Measurements from ENCODE around the gene TMEM229A. TPM values are rescaled to one million over a fixed set of nuclear protein-coding genes. Genes with fewer than 3 reads are reported as not detected.

TMEM229A gene
- total RNA-seq, 1 experiment from 2014 or later = 0.74 TPM

DNA sequence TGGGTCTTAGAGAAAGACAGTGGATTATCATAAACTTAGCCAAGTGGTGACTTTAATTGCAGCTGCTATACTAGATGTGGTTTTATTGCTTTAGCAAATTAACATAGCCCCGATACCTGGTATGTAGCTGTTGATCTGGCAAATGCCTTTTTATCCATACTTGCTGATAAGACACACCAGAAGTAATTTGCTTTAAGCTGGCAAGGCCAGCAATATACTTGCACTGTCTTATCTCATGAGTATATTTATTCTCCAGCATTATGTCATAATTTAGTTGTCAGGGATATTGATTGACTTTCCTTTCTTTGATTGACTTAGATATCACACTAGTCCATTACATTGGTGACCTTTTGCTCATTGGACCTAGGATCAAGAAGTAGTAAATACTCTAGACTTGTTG lies 12.8 kb downstream of the TMEM229A start (continued):
- TF ChIP-seq GRHL2 (CRISPR knock-in tag; IDR thresholded peaks at IDR 0.05; ENCODE audit: insufficient replicate concordance, severe bottlenecking) (no peak), FOXP1 (CRISPR knock-in tag; IDR thresholded peaks at IDR 0.05; ENCODE audit: borderline replicate concordance) (no peak), CTCF (IDR thresholded peaks at IDR 0.05) (no peak), SMAD3 (CRISPR knock-in tag; IDR thresholded peaks at IDR 0.05; ENCODE audit: borderline replicate concordance) (no peak), ESRRA (CRISPR knock-in tag; IDR thresholded peaks at IDR 0.05; ENCODE audit: borderline replicate concordance) (no peak), CREM (CRISPR knock-in tag; IDR thresholded peaks at IDR 0.05) (no peak), CBFB (CRISPR knock-in tag; IDR thresholded peaks at IDR 0.05; ENCODE audit: low read depth) (no peak), ATF1 (CRISPR knock-in tag; IDR thresholded peaks at IDR 0.05) (no peak), ZNF219 (CRISPR knock-in tag; IDR thresholded peaks at IDR 0.05; ENCODE audit: borderline replicate concordance) (no peak), STAT6 (CRISPR knock-in tag; conservative IDR thresholded peaks at IDR 0.05; ENCODE audit: low read depth) (no peak), ZNF121 (CRISPR knock-in tag; IDR thresholded peaks at IDR 0.05) (no peak)
- TF ChIP-seq, protein P1, sequence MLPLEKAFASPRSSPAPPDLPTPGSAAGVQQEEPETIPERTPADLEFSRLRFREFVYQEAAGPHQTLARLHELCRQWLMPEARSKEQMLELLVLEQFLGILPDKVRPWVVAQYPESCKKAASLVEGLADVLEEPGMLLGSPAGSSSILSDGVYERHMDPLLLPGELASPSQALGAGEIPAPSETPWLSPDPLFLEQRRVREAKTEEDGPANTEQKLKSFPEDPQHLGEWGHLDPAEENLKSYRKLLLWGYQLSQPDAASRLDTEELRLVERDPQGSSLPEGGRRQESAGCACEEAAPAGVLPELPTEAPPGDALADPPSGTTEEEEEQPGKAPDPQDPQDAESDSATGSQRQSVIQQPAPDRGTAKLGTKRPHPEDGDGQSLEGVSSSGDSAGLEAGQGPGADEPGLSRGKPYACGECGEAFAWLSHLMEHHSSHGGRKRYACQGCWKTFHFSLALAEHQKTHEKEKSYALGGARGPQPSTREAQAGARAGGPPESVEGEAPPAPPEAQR (CRISPR knock-in tag; IDR thresholded peaks at IDR 0.05) = no peak

- ChIA-PET CTCF (no interaction called here), POLR2A (no interaction called here)
- Mint-ChIP-seq H3K9me3 (no peaks in the 10 kb centered on the region), H3K27me3 (ENCODE audit: low read depth) (peaks cover 2% of the 10 kb centered on the region; the same call in 1 of the 2 replicates), H3K36me3 (no peaks in the 10 kb centered on the region), H3K4me3 (no peak overlapping the region), H3K27ac (no peak overlapping the region), H3K4me1 (peaks cover 10% of the 10 kb centered on the region)
- DNase-seq (ENCODE audit: low spot score) = no peak
- TF ChIP-seq NFATC4 (CRISPR knock-in tag; IDR thresholded peaks at IDR 0.05) = no peak
- TF ChIP-seq, protein P2, sequence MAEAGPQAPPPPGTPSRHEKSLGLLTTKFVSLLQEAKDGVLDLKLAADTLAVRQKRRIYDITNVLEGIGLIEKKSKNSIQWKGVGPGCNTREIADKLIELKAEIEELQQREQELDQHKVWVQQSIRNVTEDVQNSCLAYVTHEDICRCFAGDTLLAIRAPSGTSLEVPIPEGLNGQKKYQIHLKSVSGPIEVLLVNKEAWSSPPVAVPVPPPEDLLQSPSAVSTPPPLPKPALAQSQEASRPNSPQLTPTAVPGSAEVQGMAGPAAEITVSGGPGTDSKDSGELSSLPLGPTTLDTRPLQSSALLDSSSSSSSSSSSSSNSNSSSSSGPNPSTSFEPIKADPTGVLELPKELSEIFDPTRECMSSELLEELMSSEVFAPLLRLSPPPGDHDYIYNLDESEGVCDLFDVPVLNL (CRISPR knock-in tag; IDR thresholded peaks at IDR 0.05; ENCODE audit: borderline replicate concordance, low read depth) = no peak
- TF ChIP-seq, protein P3, sequence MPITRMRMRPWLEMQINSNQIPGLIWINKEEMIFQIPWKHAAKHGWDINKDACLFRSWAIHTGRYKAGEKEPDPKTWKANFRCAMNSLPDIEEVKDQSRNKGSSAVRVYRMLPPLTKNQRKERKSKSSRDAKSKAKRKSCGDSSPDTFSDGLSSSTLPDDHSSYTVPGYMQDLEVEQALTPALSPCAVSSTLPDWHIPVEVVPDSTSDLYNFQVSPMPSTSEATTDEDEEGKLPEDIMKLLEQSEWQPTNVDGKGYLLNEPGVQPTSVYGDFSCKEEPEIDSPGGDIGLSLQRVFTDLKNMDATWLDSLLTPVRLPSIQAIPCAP (CRISPR knock-in tag; IDR thresholded peaks at IDR 0.05) = no peak
- ATAC-seq = no peak
Observed at GRCh38 chr7:124013306-124013705, 19.6 kb downstream of the TMEM229A start.

DNA sequence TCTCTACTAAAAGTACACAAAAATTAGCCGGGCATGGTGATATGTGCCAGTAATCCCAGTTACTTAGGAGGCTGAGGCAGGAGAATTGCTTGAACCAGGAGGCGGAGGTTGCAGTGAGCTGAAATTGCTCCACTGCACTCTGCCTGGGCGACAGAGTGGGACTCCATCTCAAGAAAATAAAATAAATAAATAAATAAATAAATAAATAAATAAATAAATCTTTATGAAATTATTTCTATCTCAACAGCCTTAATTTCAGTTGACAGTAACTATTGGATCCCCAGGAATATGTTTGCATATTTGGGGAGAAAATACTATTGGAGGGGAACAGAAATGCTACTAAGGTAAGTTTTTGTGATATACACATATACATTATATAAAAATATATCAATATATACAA lies 20.0 kb downstream of the TMEM229A start:
- CTCF ChIA-PET = no interaction called here
- no peak for ATAC-seq
- POLR2A ChIA-PET = no interaction called here

More for the DNA sequence above, 20.0 kb downstream of the TMEM229A start:
- H3K9me3 Mint-ChIP-seq = no peaks in the 10 kb centered on the region
- peaks cover 15% of the 10 kb centered on the region for H3K4me1 Mint-ChIP-seq
- TF ChIP-seq, protein P1 (CRISPR knock-in tag; IDR thresholded peaks at IDR 0.05) = no peak
- no peak overlapping the region for H3K4me3 Mint-ChIP-seq
- H3K36me3 Mint-ChIP-seq = no peaks in the 10 kb centered on the region
- no peak overlapping the region for H3K27ac Mint-ChIP-seq
- DNase-seq (ENCODE audit: low spot score) = no peak
- peaks cover 2% of the 10 kb centered on the region; the same call in 1 of the 2 replicates for H3K27me3 Mint-ChIP-seq (ENCODE audit: low read depth)

Measured in WTC11 (cell line).